ENCODE measurements around the gene DPYD.

- TF ChIP-seq CTCF (IDR thresholded peaks at IDR 0.05; ENCODE audit: insufficient read depth, low read length, poor library complexity, severe bottlenecking) (no peak), EZH2phosphoT487 (conservative IDR thresholded peaks at IDR 0.05; ENCODE audit: low read length) (no peak)
These were observed 552.5 kb downstream of the DPYD start for GRCh38 chr1:97368296-97368695.

Data from SU-DHL-6 (cell line).